Left lung (tissue), 10 donors: Measurements from ENCODE around the gene LMNB1. TPM values are rescaled to one million over a fixed set of nuclear protein-coding genes. Genes with fewer than 3 reads are reported as not detected.

Source experiments
- ATAC-seq: fragments of 200-7000 bp; cut with Tn5 transposase; one replicate; pipeline ENCODE4 v1.9.1; 2020; ENCODE audit warnings: moderate library complexity
- DNase-seq, 4 donors: peaks; one replicate each; pipeline ENCODE4 v3.0.0-alpha.2; 2013 to 2020
- H3K27ac ChIP-seq, 2 donors: fragments of 200-600 bp; sonication (generic) in 1 of 2; one replicate each; pipeline versions ENCODE4 v1.5.0 to v1.8.0; 2020 to 2021
- H3K27me3 ChIP-seq, 2 donors: fragments of 200-600 bp; sonication (generic) in 1 of 2; one replicate each; pipeline versions ENCODE4 v1.5.0 to v1.8.0; 2020 to 2021
- H3K36me3 ChIP-seq, 2 donors: fragments of 200-600 bp; sonication (generic) in 1 of 2; one replicate each; pipeline versions ENCODE4 v1.5.0 to v1.8.0; 2020 to 2021
- H3K4me1 ChIP-seq, 2 donors: fragments of 200-600 bp; one replicate each; pipeline ENCODE4 v1.8.0; 2021
- H3K4me3 ChIP-seq, 2 donors: fragments of 200-600 bp; sonication (generic) in 1 of 2; one replicate each; pipeline versions ENCODE4 v1.5.0 to v1.8.0; 2020 to 2021; ENCODE audit warnings: mild to moderate bottlenecking in 1 of 2
- H3K9me3 ChIP-seq, 2 donors: fragments of 200-600 bp; sonication (generic) in 1 of 2; one replicate each; pipeline versions ENCODE4 v1.5.0 to v1.8.0; 2020 to 2021
- intact Hi-C, 2 donors: fragments of 100-400 bp; cut with DNase I; formaldehyde crosslinking; loops; one replicate each; pipeline versions ENCODE4 v1.11.2 to v1.14.2; 2022
- polyA plus RNA-seq, 6 donors: library from polyadenylated mRNA; unstranded; fragments of 120-200 nt; gene quantifications; one replicate each; pipeline ENCODE4 v1.2.1, GENCODE V29; 2013; ENCODE audit not compliant: insufficient read length in 6 of 6
- total RNA-seq, 2 donors: library from RNA; stranded (reverse); fragmentation: NEBNext Ultra II Directional; extraction: Animal tissue kit (Norgen Biotek cat#: 25700); gene quantifications; one replicate each; pipeline ENCODE4 v1.2.1, GENCODE V29; 2021
- TF ChIP-seq, protein P1 (sequence below), 2 donors: fragments of 200-600 bp; sonication (generic) in 1 of 2; IDR thresholded peaks; one replicate each; pipeline versions ENCODE4 v1.5.0 to v1.8.0; 2021; ENCODE audit warnings: antibody characterized with exemption in 2 of 2
- donor health status: DM: no; HTN: yes; CAD: no.
- donor health status: DM: no; HTN: no; CAD: no.

Gene LMNB1
- total and polyA plus RNA-seq, 8 donors = 23.2 to 175 (median 96.3) TPM

DNA sequence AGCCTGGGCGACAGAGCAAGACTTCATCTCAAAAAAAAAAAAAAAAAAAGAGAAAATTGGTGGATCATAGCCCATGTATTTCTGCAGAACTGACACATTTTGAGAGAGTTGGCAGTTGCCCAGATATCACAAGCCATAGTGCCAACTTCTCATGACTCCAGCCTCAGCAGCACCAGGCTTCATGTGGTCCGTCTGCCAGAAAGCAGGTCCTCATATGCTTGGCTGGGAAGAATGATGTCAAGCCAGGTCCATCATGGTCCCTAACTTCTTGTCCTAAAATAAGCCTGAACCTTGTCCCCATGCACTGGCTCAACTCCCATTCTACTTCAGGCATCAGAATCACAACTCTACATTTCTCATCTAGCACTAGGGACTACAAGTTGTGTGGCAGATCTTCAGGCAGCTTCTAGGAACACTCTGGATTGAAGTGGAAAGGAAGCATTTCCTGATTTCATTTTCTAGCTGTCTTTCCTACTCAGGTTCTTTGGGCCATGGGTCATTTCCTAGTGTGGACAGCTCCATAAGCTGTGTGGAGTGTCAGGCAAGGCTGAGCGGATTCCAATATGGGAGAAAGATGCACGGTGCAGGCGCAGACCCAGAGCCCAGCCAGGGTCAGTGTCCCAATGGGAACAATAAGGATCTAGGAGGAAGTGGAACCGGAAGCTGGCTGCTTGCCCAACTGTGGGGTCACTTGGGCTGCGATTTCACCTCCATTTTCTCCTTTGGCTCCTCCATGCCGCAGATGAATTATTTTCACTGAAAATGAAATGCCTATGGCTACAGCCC is 90.1 kb downstream of the LMNB1 start:
- intact Hi-C loops = no loop called here
- H3K4me3 ChIP-seq = no peak overlapping the region
- H3K9me3 ChIP-seq = no peaks in the 10 kb centered on the region
- no peaks in the 10 kb centered on the region for H3K27me3 ChIP-seq
- no peak overlapping the region for H3K27ac ChIP-seq
- ATAC-seq (no peak), DNase-seq (no peak)
- H3K36me3 ChIP-seq = peaks cover 0 to 6% of the 10 kb centered on the region in 2 donors
- peaks cover 0 to 11% of the 10 kb centered on the region in 2 donors for H3K4me1 ChIP-seq
- TF ChIP-seq, protein P1, sequence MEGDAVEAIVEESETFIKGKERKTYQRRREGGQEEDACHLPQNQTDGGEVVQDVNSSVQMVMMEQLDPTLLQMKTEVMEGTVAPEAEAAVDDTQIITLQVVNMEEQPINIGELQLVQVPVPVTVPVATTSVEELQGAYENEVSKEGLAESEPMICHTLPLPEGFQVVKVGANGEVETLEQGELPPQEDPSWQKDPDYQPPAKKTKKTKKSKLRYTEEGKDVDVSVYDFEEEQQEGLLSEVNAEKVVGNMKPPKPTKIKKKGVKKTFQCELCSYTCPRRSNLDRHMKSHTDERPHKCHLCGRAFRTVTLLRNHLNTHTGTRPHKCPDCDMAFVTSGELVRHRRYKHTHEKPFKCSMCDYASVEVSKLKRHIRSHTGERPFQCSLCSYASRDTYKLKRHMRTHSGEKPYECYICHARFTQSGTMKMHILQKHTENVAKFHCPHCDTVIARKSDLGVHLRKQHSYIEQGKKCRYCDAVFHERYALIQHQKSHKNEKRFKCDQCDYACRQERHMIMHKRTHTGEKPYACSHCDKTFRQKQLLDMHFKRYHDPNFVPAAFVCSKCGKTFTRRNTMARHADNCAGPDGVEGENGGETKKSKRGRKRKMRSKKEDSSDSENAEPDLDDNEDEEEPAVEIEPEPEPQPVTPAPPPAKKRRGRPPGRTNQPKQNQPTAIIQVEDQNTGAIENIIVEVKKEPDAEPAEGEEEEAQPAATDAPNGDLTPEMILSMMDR (IDR thresholded peaks at IDR 0.05) = no peak

DNA sequence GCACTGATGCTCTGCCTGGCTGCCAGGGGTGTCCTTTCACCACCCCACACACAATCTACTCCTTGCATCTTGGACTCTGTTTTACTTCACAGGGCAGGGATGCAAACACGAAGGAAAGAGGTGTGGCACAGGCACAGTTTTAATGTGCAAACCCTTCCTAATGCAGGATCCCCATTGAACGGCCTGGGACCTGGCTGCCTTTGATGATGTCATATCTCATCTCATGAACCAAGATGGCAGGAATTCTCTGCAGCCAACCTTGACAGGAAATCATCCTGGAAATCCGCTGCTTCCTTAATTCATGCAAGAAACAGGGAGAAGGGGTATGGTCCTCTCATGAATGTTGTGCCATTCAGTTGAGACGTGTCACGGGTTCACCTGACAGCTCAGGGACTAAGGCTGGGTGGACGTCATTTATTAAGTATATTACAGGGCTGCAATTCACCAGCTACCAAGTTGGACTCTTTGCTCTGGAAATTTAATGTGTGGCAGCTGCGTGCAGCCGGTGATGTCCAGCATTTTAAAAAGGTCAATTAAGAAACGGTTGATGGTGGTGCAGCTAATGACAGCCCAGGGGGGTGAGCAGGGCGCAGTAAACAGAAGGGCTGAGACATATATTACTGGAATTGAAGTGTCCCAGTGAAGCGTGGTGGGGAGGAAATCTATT is 91.5 kb downstream of the LMNB1 start:
- no peak for ATAC-seq

DNA sequence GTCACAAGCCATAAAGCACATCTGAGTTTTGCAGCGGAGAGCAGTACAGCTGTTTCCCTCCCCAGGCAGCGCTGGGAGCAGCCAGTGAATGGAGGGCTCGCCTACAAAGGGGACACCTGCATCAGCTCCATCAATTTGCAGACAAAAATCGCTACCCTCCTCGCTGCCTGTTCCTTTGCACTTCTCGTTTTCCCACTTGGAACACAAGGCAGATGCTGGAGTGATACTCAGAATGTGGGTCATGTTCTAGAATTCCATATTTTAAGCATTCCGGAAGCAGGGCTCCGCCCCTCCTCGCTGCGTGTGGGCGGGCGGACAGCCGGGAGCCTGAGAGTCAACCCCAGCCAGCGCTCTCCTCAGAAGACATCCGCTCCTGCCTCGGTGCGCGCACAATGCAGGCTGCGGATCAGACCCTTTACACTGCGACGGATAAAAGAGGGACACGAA is 92.1 kb downstream of the LMNB1 start:
- intact Hi-C loops = no loop called here
- peaks cover 0 to 11% of the 10 kb centered on the region in 2 donors for H3K4me1 ChIP-seq
- H3K4me3 ChIP-seq = no peak overlapping the region
- DNase-seq = no peak
- H3K36me3 ChIP-seq = peaks cover 0 to 6% of the 10 kb centered on the region in 2 donors
- H3K27me3 ChIP-seq = no peaks in the 10 kb centered on the region
- TF ChIP-seq, protein P1 (IDR thresholded peaks at IDR 0.05) = no peak
- no peak overlapping the region for H3K27ac ChIP-seq
- ATAC-seq = peak; percentile 73
- H3K9me3 ChIP-seq = no peaks in the 10 kb centered on the region

More for the DNA sequence above, 91.5 kb downstream of the LMNB1 start:
- no peaks in the 10 kb centered on the region for H3K27me3 ChIP-seq
- no peak overlapping the region for H3K27ac ChIP-seq
- intact Hi-C loops = no loop called here
- no peaks in the 10 kb centered on the region for H3K9me3 ChIP-seq
- no peak overlapping the region for H3K4me3 ChIP-seq
- H3K4me1 ChIP-seq = peaks cover 0 to 11% of the 10 kb centered on the region in 2 donors
- DNase-seq = no peak
- TF ChIP-seq, protein P1 (IDR thresholded peaks at IDR 0.05) = no peak
- H3K36me3 ChIP-seq = peaks cover 0 to 6% of the 10 kb centered on the region in 2 donors

DNA sequence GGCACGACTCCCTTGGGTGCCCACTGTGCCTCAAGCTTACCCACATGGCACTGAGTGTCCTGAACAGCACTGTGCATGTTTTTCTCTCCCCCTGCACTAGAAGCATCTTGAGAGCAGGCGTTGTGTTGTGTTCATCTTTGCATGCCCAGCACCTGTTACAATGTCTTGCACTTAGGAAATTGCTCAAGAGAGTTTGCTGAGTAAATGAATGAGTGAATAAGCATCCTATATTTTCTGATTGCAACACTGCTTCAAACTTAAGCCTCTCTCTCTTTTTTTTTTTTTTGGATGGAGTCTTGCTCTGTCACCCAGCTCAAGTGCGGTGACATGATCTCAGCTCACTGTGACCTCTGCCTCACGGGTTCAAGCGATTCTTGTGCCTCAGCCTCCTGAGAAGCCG is 94.5 kb downstream of the LMNB1 start:
- Histone ChIP-seq H3K4me3 (no peak overlapping the region), H3K9me3 (no peaks in the 10 kb centered on the region), H3K36me3 (peaks cover 0 to 6% of the 10 kb centered on the region in 2 donors), H3K27me3 (no peaks in the 10 kb centered on the region), H3K27ac (no peak overlapping the region), H3K4me1 (peaks cover 0 to 11% of the 10 kb centered on the region in 2 donors)
- intact Hi-C loops = no loop called here
- no peak for ATAC-seq
- no peak for DNase-seq
- TF ChIP-seq, protein P1 (IDR thresholded peaks at IDR 0.05) = no peak
